Activated CD8-positive, alpha-beta memory T cell treated with anti-CD3 and anti-CD28 coated beads, Interleukin-2, amount 50 U/mL, for 4 hours (primary cell): ENCODE measurements around the gene SETD4.
A peak's percentile ranks its signal among the peaks of the same experiment; 100 is the strongest.
"Not testable (repeated sequence)": the region's sequence is repeated elsewhere in the genome, so short reads cannot be mapped to it uniquely, and the experiment has no call there.

ENCODE experiments used
- DNase-seq: peaks from one replicate; pipeline ENCODE4 v3.0.0-alpha.2; 2020

SETD4 gene, protein sequence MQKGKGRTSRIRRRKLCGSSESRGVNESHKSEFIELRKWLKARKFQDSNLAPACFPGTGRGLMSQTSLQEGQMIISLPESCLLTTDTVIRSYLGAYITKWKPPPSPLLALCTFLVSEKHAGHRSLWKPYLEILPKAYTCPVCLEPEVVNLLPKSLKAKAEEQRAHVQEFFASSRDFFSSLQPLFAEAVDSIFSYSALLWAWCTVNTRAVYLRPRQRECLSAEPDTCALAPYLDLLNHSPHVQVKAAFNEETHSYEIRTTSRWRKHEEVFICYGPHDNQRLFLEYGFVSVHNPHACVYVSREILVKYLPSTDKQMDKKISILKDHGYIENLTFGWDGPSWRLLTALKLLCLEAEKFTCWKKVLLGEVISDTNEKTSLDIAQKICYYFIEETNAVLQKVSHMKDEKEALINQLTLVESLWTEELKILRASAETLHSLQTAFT

GRCh38 chr21:36060159-36060921 lies at the start of gene SETD4:
TSS of gene SETD4 (minus strand) at chr21:36060526. CDS start at chr21:36058888, 1,638 bp downstream.
- peak; percentile 94 for DNase-seq

DNA sequence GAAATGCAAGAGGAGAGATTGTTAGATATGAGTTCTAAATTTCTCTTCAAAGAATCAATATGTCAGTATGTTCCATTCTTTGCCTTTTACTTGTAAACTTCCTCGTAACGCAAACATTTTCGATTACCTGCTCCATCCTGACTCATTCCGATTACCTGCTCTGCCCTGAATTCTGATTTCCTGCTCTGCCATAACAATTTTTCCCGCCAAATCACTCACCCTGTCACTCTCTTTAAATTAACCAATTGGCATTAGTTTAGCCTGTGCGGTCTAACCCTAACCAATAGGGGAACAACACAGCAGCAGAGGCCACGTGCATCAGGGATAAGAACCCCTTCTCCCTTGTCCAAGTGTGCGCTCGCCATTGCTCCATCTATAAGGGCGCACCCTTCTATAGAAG lies 49.5 kb upstream of the SETD4 start:
- DNase-seq: no peak

- DNase-seq: no peak
Observed at GRCh38 chr21:36105327-36105842, 45.1 kb upstream of the SETD4 start.

- DNase-seq: peak; percentile 69
Observed at GRCh38 chr21:36104317-36105300, 44.3 kb upstream of the SETD4 start.

- no peak for DNase-seq
Observed at GRCh38 chr21:36103434-36103833, 43.1 kb upstream of the SETD4 start.

GRCh38 chr21:36100971-36101641 lies 40.8 kb upstream of the SETD4 start:
- no peak for DNase-seq

GRCh38 chr21:36099695-36100211 lies 39.4 kb upstream of the SETD4 start:
- not testable (repeated sequence) for DNase-seq

GRCh38 chr21:36099000-36099399 lies 38.7 kb upstream of the SETD4 start:
- DNase-seq: no peak

GRCh38 chr21:36098182-36098532 lies 37.8 kb upstream of the SETD4 start:
- no peak for DNase-seq

- no peak for DNase-seq
Observed at GRCh38 chr21:36097427-36098181, 37.3 kb upstream of the SETD4 start.

DNA sequence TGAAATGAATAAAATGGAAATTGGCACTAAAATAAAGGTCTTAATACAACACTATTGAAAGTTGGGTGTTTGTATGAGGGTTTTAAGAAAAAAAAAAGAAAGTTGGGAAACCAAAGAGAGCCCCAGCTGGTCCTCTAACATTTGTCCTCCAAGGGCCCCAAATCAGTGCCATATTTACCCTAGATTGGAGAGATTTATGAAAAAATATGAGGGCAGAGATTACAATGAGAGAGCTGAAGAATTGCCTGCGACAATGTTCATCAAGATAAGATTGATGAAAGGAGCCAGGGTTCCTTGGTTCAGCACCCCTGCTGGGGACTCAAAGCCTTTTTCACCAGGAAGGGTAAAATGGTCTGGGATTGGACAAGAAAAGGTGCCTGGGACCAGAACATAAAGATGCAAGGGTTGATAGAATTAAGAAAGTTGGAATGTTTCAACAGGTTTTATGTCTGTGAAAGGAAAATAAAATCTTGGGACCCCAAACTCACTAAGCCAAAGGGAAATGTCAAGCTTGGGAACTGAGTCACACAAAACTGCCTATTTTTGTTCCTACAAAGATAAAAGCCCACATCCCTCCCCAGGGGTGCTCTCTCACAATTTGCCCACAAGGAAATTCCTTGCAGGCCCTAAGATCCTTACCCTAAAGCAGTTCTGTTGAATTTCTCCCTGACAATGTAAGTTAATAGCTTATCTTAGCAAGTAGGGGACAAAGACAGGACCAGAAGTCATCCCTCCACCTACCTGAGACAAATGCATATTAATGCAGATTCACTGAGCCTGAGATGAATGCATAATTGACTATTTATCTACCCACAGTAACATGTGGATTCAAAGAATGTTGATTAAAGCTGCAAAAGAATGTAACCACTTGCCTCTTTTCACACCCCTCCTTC lies 36.3 kb upstream of the SETD4 start:
- DNase-seq: no peak

- no peak for DNase-seq
Observed at GRCh38 chr21:36093512-36093911, 33.2 kb upstream of the SETD4 start.

- DNase-seq: no peak
Observed at GRCh38 chr21:36092681-36093080, 32.4 kb upstream of the SETD4 start.

- DNase-seq: no peak
Observed at GRCh38 chr21:36089946-36090345, 29.6 kb upstream of the SETD4 start.

DNA sequence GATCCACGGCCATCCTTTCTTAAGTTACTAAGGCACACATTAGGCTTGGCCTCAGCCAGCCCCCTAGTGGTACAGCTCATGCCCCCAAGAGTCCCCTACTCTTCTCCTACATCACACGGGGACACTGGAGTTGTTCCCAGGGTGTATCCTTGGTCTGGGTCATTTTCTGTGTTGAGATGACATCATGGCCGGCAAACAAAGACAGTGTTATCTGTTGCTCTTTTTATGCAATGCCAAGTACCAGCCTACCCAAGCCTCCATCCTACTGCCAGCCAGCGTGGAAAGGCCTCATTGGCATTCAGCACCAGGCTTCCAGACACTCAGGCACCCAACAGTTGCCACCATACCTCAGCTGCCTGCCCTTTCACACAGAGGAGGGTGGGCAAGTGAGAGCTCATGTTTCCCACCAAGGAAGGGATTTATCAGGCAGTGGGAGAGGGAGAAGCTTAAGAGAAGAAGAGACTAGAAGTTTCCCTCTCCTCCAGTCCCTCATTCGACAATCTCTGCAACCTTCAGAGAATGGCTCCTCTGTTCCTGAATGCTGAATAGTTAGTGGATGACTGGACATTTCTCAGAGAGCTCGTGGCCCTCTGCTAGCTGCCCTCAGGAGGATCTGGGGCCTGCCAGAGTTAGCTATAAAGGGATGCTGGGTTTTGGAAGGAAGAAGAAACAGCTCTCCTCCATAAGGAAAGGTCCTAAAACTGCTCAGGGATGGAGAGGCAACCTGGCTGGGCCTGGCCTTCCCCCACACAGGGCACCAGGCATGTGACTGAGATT lies 27.2 kb upstream of the SETD4 start:
- no peak for DNase-seq

DNA sequence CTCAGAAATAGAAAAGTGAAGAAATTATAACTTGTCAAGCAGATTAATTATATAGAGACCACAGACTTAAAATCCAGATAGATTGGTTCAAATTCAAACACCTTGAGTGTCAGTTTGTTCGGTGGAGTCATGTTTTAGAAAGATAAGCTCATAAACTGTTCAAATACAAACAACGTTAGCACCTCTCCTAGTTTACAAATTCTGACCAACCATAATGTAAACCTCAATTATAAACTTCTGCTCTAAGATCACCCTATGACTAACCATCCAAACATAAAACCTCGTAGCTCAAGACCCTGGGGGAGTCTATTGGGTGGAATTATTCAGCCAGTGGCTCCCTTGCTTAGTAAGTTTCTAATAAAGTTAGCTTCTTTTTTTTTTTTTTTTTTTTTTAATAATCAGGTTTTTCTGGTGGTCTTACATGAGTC lies 21.9 kb upstream of the SETD4 start:
- DNase-seq: no peak

GRCh38 chr21:36080386-36080785 lies 20.1 kb upstream of the SETD4 start:
- no peak for DNase-seq

DNA sequence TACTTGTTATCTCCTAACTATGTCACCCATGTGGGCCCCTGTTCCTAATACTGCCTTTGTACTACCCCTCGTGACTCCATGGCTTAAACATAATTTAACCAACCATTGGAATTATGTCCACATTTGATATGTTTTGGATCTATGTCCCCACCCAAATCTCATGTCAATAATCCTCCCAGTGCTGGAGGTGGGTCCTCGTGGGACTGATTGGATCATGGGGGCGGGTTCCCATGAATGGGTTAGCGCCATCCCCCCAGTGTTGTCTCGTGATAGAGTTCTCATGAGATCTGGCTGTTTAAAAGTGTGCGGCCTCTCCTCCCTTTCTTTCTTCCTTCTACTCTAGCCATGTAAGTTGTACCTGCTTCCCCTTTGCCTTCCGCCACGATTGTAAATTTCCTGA lies 19.3 kb upstream of the SETD4 start:
- no peak for DNase-seq

GRCh38 chr21:36079010-36079649 lies 18.8 kb upstream of the SETD4 start:
- no peak for DNase-seq
